ENCODE data around the gene COL12A1. TPM values are rescaled to one million over a fixed set of nuclear protein-coding genes. Genes with fewer than 3 reads are reported as not detected.

Gene COL12A1
- total RNA-seq, 1 experiment from 2014 or later, result 29.3 TPM

GRCh38 chr6:75117701-75118100, 88.2 kb downstream of the COL12A1 start:
- DNase-seq, result no peak
- intact Hi-C loops (cut with micrococcal nuclease; ENCODE audit: unreplicated experiment), result loop anchor here (5.0 to 10.0 kb wide), 2 partner anchors 85 to 243 kb away; no protein-coding TSS in a partner anchor
- CTCF ChIA-PET, result interaction anchor here (0.6 kb wide), 1 partner anchor 33 kb away, joined by 3 read pairs; no protein-coding TSS in a partner anchor
- Mint-ChIP-seq H3K27me3 (ENCODE audit: unreplicated experiment) (no peaks in the 10 kb centered on the region), H3K27ac (ENCODE audit: unreplicated experiment) (no peak overlapping the region), H3K36me3 (ENCODE audit: insufficient read depth, unreplicated experiment) (no peaks in the 10 kb centered on the region), H3K4me1 (ENCODE audit: low read depth, unreplicated experiment) (peaks cover 48% of the 10 kb centered on the region), H3K4me3 (ENCODE audit: low read depth, unreplicated experiment) (no peak overlapping the region), H3K9me3 (ENCODE audit: low read depth, unreplicated experiment) (no peaks in the 10 kb centered on the region)
- BruUV-seq (replicated peaks), result no TSS peak
- TF ChIP-seq CTCF (IDR thresholded peaks at IDR 0.05; ENCODE audit: unreplicated experiment), result no peak

GRCh38 chr6:75116946-75117345, 88.9 kb downstream of the COL12A1 start:
- Mint-ChIP-seq H3K4me1 (ENCODE audit: low read depth, unreplicated experiment) (peaks cover 48% of the 10 kb centered on the region), H3K4me3 (ENCODE audit: low read depth, unreplicated experiment) (no peak overlapping the region), H3K27ac (ENCODE audit: unreplicated experiment) (peak overlapping the region; percentile 33), H3K36me3 (ENCODE audit: insufficient read depth, unreplicated experiment) (no peaks in the 10 kb centered on the region), H3K9me3 (ENCODE audit: low read depth, unreplicated experiment) (no peaks in the 10 kb centered on the region), H3K27me3 (ENCODE audit: unreplicated experiment) (no peaks in the 10 kb centered on the region)
- intact Hi-C loops (cut with micrococcal nuclease; ENCODE audit: unreplicated experiment), result loop anchor here (5.0 to 10.0 kb wide), 2 partner anchors 85 to 242 kb away; no protein-coding TSS in a partner anchor
- TF ChIP-seq CTCF (IDR thresholded peaks at IDR 0.05; ENCODE audit: unreplicated experiment), result no peak
- BruUV-seq (replicated peaks), result no TSS peak
- DNase-seq, result no peak
- CTCF ChIA-PET, result no interaction called here

GRCh38 chr6:75115481-75115880, 90.4 kb downstream of the COL12A1 start:
- TF ChIP-seq CTCF (IDR thresholded peaks at IDR 0.05; ENCODE audit: unreplicated experiment), result no peak
- H3K27ac Mint-ChIP-seq (ENCODE audit: unreplicated experiment), result peak overlapping the region; percentile 77
- H3K36me3 Mint-ChIP-seq (ENCODE audit: insufficient read depth, unreplicated experiment), result no peaks in the 10 kb centered on the region
- H3K4me3 Mint-ChIP-seq (ENCODE audit: low read depth, unreplicated experiment), result peak overlapping the region; percentile 46
- BruUV-seq (replicated peaks), result no TSS peak
- intact Hi-C loops (cut with micrococcal nuclease; ENCODE audit: unreplicated experiment), result loop anchor here (5.0 to 10.0 kb wide), 2 partner anchors 87 to 241 kb away; no protein-coding TSS in a partner anchor
- no peaks in the 10 kb centered on the region for H3K9me3 Mint-ChIP-seq (ENCODE audit: low read depth, unreplicated experiment)
- H3K27me3 Mint-ChIP-seq (ENCODE audit: unreplicated experiment), result no peaks in the 10 kb centered on the region
- CTCF ChIA-PET, result no interaction called here
- H3K4me1 Mint-ChIP-seq (ENCODE audit: low read depth, unreplicated experiment), result peaks cover 48% of the 10 kb centered on the region
- no peak for DNase-seq

GRCh38 chr6:75114806-75115205, 91.0 kb downstream of the COL12A1 start:
- no peak for TF ChIP-seq CTCF (IDR thresholded peaks at IDR 0.05; ENCODE audit: unreplicated experiment)
- Mint-ChIP-seq H3K9me3 (ENCODE audit: low read depth, unreplicated experiment) (no peaks in the 10 kb centered on the region), H3K36me3 (ENCODE audit: insufficient read depth, unreplicated experiment) (no peaks in the 10 kb centered on the region), H3K4me1 (ENCODE audit: low read depth, unreplicated experiment) (peaks cover 48% of the 10 kb centered on the region), H3K27me3 (ENCODE audit: unreplicated experiment) (no peaks in the 10 kb centered on the region), H3K27ac (ENCODE audit: unreplicated experiment) (peak overlapping the region; percentile 77), H3K4me3 (ENCODE audit: low read depth, unreplicated experiment) (peak overlapping the region; percentile 46)
- no TSS peak for BruUV-seq (replicated peaks)
- intact Hi-C loops (cut with micrococcal nuclease; ENCODE audit: unreplicated experiment), result loop anchor here (5.0 to 10.0 kb wide), 2 partner anchors 87 to 240 kb away; no protein-coding TSS in a partner anchor
- CTCF ChIA-PET, result interaction anchor here (1.0 to 1.6 kb wide), 2 partner anchors 12 to 94 kb away, joined by 3 to 6 read pairs; no protein-coding TSS in a partner anchor
- no peak for DNase-seq

All from Calu3 (cell line).